Uterus (tissue), 4 donors: Measurements from ENCODE around the gene EEF1B2. TPM values are rescaled to one million over a fixed set of nuclear protein-coding genes. Genes with fewer than 3 reads are reported as not detected.
"Not testable (repeated sequence)": the region's sequence is repeated elsewhere in the genome, so short reads cannot be mapped to it uniquely, and the experiment has no call there.

Source experiments
- DNase-seq, 2 donors: peaks; one replicate each; pipeline ENCODE4 v3.0.0-alpha.2; 2019 to 2020
- H3K27ac ChIP-seq, 2 donors: fragments of 200-600 bp; sonication (generic); 1 replicate in 1 of 2; 2 replicates in 1 of 2; pipeline ENCODE4 v1.5.1; 2016 to 2018
- H3K27me3 ChIP-seq, 2 donors: fragments of 200-600 bp; sonication (generic); one replicate each; pipeline ENCODE4 v1.5.1; 2018 to 2019; ENCODE audit warnings: control low read depth in 1 of 2
- H3K36me3 ChIP-seq, 2 donors: fragments of 200-600 bp; sonication (generic); one replicate each; pipeline ENCODE4 v1.5.1; 2019; ENCODE audit warnings: control low read depth in 1 of 2
- H3K4me1 ChIP-seq, 2 donors: fragments of 200-600 bp; sonication (generic); one replicate each; pipeline ENCODE4 v1.5.1; 2018 to 2019; ENCODE audit warnings: control low read depth in 1 of 2
- H3K4me3 ChIP-seq, 2 donors: fragments of 200-600 bp; sonication (generic); 1 replicate in 1 of 2; 2 replicates in 1 of 2; pipeline ENCODE4 v1.5.1; 2018 to 2019; ENCODE audit warnings: mild to moderate bottlenecking in 1 of 2
- H3K9me3 ChIP-seq, 2 donors: fragments of 200-600 bp; sonication (generic); one replicate each; pipeline ENCODE4 v1.5.1; 2019; ENCODE audit warnings: control low read depth in 1 of 2
- POLR2A ChIP-seq, 2 donors: fragments of 450-650 bp; IDR thresholded peaks; one replicate each; pipeline ENCODE4 v1.6.1; 2016; ENCODE audit warnings: antibody characterized with exemption in 2 of 2, mild to moderate bottlenecking in 1 of 2, moderate library complexity in 1 of 2
- intact Hi-C: fragments of 100-400 bp; cut with DNase I; formaldehyde crosslinking; loops from one replicate; pipeline ENCODE4 v1.15.1; 2023; ENCODE audit warnings: low total_unique reads
- total RNA-seq, 4 donors: library from RNA; depleted of rRNA in 3 of 4; stranded (reverse); fragments of >200 nt in 3 of 4; gene quantifications; one replicate each; pipeline versions ENCODE4 v1.1.0 to v1.2.4, GENCODE V29; 2014 to 2023
- TF ChIP-seq, protein P1 (sequence below), 4 experiments: fragments of 200-600 bp in 2 of 4; fragments of 450-650 bp in 2 of 4; sonication (generic) in 2 of 4; IDR thresholded peaks; one replicate each; pipeline ENCODE4 v1.5.1; 2016 to 2019; ENCODE audit warnings: antibody characterized with exemption in 4 of 4, mild to moderate bottlenecking in 2 of 4, moderate library complexity in 1 of 4
- donor health status: DM: yes; HTN: yes; CAD: no.

EEF1B2 gene
- 100 to 1,000 TPM; 267 to 794 (median 564) TPM for total RNA-seq

DNA sequence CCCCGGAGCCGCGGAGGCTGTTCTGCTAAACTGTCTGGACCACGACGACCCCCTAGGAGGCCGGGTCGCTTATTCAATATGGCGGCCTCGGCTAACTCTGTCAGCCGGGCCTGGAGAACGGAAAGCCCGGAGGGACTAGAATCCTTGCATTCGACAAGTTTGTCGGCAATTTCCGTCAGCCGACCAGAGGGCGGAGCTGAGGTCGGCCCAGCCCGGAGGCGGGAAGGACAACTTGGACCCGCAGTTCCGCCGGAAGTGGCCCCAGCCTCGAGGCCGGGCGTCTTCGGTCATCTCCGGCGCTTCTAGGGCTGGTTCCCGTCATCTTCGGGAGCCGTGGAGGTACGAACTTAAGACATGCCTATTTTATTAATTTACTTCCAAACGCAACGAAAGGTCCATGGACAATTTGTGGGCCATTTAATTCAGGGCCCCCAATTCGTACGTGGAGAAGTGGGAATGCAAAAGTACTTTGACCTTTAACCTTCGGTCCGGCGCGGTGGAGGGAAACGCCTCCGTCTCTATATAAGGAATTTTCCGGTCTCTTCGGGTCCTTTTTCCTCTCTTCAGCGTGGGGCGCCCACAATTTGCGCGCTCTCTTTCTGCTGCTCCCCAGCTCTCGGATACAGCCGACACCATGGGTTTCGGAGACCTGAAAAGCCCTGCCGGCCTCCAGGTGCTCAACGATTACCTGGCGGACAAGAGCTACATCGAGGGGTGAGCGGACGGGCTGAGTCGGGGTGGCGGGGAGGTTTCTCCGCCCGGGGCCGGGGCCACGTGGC is at the start of gene EEF1B2, which contains the start of gene NDUFS1:
EEF1B2 (plus strand) TSS at position 550 of the 779 bp plus-strand sequence; CDS start at position 635, 85 bp downstream.
NDUFS1 (minus strand) TSS at position 99 of the 779 bp plus-strand sequence. CDS start 5,766 bp downstream, outside the sequence.
- peak; percentile 49 to 52 for TF ChIP-seq POLR2A (IDR thresholded peaks at IDR 0.05)
- TF ChIP-seq, protein P1, sequence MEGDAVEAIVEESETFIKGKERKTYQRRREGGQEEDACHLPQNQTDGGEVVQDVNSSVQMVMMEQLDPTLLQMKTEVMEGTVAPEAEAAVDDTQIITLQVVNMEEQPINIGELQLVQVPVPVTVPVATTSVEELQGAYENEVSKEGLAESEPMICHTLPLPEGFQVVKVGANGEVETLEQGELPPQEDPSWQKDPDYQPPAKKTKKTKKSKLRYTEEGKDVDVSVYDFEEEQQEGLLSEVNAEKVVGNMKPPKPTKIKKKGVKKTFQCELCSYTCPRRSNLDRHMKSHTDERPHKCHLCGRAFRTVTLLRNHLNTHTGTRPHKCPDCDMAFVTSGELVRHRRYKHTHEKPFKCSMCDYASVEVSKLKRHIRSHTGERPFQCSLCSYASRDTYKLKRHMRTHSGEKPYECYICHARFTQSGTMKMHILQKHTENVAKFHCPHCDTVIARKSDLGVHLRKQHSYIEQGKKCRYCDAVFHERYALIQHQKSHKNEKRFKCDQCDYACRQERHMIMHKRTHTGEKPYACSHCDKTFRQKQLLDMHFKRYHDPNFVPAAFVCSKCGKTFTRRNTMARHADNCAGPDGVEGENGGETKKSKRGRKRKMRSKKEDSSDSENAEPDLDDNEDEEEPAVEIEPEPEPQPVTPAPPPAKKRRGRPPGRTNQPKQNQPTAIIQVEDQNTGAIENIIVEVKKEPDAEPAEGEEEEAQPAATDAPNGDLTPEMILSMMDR (IDR thresholded peaks at IDR 0.05), result peak in 1 of 4 experiments; percentile 11
- intact Hi-C loops, result no loop called here
- H3K4me3 ChIP-seq, result peak within 1 kb of the TSS; percentile 83 to 92
- H3K27me3 ChIP-seq, result no peaks in the 10 kb centered on the region
- DNase-seq, result peak; percentile 97
- H3K9me3 ChIP-seq, result no peaks in the 10 kb centered on the region
- peak within 1 kb of the TSS; percentile 91 to 92 for H3K27ac ChIP-seq
- H3K36me3 ChIP-seq, result no peaks in the 10 kb centered on the region
- peaks cover 4 to 8% of the 10 kb centered on the region in 2 donors for H3K4me1 ChIP-seq

DNA sequence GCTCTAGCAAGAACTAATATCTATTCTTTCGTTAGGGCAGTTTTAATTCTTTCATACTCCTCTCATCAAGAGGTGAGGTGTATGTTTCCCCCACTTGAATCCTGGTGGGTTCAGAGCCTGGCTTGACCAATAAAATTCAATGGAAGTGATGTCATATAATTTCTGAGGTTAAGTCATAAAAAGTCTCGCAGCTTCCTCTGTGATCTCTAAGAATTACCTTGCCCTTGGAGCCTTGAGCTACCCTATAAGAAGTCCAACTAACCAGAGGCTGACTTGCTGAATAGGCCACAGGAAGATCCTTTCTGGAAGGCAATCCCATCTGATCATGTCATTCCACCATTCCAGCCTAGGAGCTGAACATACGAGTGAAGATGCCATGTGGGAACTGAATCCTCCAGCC is 47.6 kb upstream of the EEF1B2 start:
- no peaks in the 10 kb centered on the region for H3K9me3 ChIP-seq
- H3K27me3 ChIP-seq, result no peaks in the 10 kb centered on the region
- H3K27ac ChIP-seq, result no peak overlapping the region
- H3K4me3 ChIP-seq, result no peak overlapping the region
- H3K4me1 ChIP-seq, result no peaks in the 10 kb centered on the region
- no peak for TF ChIP-seq POLR2A (IDR thresholded peaks at IDR 0.05)
- no peaks in the 10 kb centered on the region for H3K36me3 ChIP-seq
- DNase-seq, result no peak
- intact Hi-C loops, result no loop called here

DNA sequence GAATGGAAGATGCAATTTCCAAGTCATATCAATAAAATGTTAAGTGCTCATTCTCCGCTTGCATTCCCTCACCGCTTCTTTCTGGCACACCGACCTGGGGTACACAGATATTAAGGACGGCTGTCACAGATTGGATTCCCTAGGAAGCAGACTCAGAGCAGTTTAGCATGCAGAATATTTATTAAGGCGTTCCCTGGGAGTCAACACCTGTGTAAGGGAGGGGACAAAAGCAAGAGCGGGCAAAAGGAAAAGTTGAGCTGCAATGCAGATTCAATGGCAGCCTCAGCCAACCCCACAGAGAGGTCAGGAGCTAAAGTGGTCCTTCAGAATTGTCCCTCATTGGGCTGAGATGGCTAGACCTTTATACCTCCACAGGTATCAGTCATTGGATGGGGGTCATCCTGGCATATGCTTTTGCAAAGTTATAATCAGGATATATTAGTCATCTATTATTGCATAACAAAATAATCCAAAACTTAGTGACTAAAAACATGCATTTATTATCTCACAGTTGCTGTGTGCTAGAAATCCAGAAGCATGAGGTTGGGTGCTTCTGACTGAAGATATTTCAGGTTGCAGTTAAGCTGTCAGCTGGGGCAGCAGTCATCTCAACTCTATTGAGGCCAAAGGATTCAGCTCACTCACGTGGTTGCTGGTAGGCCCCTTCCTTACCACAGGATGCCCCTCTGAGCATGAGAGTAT is 46.7 kb upstream of the EEF1B2 start:
- no peaks in the 10 kb centered on the region for H3K36me3 ChIP-seq
- H3K27me3 ChIP-seq, result no peaks in the 10 kb centered on the region
- no peak for TF ChIP-seq POLR2A (IDR thresholded peaks at IDR 0.05)
- TF ChIP-seq, protein P1 (IDR thresholded peaks at IDR 0.05), result no peak
- H3K4me1 ChIP-seq, result no peaks in the 10 kb centered on the region
- no peak overlapping the region for H3K4me3 ChIP-seq
- H3K9me3 ChIP-seq, result no peaks in the 10 kb centered on the region
- no peak overlapping the region for H3K27ac ChIP-seq
- no peak for DNase-seq
- intact Hi-C loops, result no loop called here

DNA sequence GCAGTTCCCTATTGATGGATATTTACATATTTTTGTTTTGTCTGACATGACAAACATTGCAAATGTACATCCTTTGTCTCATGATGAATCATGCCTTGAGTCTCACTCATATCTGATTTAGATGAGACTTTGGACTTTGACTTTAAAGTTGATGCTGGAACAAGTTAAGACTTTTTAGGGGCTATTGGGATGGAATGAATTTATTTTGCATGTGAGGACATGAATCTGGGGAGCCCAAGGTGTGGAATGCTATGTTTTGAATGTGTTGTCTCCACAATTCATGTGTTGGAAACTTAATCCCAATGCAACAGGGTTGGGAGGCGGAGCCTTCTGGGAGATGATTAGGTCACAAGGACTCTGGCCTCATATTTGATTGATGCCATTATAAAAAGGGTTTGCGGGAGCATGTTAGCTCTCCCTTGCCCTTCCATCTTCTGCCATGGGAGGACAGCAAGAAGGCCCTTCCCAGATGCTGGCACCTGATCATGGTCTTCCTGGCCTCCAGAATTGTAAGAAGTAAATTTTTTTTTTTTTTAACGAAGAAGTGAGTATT is 44.6 kb upstream of the EEF1B2 start:
- intact Hi-C loops, result no loop called here
- Histone ChIP-seq H3K4me3 (no peak overlapping the region), H3K27me3 (no peaks in the 10 kb centered on the region), H3K4me1 (no peaks in the 10 kb centered on the region), H3K9me3 (no peaks in the 10 kb centered on the region), H3K27ac (no peak overlapping the region), H3K36me3 (no peaks in the 10 kb centered on the region)
- TF ChIP-seq, protein P1 (IDR thresholded peaks at IDR 0.05), result no peak
- no peak for TF ChIP-seq POLR2A (IDR thresholded peaks at IDR 0.05)
- DNase-seq, result no peak

DNA sequence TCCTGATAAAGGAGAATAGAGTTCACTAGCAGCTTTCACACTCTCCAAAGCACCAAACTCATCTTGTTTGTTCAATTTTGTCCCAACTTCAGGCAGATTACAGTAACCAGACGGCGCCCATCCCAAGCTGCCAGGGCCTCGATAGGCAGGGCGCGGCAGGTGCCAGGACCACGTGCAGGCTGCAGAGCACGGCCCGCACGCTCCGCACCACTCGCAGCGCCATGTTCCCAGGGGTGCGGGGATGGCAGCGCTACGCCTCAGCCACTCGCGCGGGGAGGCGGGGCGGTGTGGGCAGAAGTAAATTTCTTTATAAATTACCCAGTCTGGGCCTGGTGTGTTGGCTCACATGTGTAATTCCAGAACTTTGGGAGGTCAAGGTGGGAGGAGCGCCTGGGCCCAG is 43.4 kb upstream of the EEF1B2 start:
- no peak for DNase-seq
- Histone ChIP-seq H3K4me1 (no peaks in the 10 kb centered on the region), H3K27me3 (no peaks in the 10 kb centered on the region), H3K4me3 (no peak overlapping the region), H3K9me3 (peaks cover 0 to 9% of the 10 kb centered on the region in 2 donors), H3K36me3 (no peaks in the 10 kb centered on the region), H3K27ac (no peak overlapping the region)
- intact Hi-C loops, result no loop called here
- TF ChIP-seq, protein P1 (IDR thresholded peaks at IDR 0.05), result no peak
- no peak for TF ChIP-seq POLR2A (IDR thresholded peaks at IDR 0.05)

DNA sequence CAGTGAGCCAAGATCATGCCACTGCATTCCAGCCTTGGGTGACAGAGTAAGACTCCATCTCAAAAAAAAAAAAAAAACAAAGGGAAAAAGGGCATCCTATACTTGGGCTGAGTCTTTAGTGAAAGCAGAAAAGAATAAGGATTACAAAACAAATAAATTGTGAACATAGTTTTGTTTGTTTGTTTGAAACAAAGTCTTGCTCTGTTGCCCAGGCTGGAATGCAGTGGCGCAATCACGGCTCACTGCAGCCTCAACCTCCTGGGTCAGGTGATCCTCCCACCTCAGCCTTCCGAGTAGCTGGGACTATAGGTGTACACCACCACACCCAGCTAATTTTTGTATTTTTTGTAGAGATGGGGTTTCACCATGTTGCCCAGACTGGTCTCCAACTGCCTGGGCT is 37.1 kb upstream of the EEF1B2 start:
- H3K4me3 ChIP-seq, H3K9me3 ChIP-seq, H3K27ac ChIP-seq, DNase-seq, H3K36me3 ChIP-seq, H3K4me1 ChIP-seq, intact Hi-C loops, H3K27me3 ChIP-seq: not testable (repeated sequence)
